Rectal smooth muscle tissue (tissue), 1 donor: ENCODE results near the gene DIS3L2.
A peak's percentile ranks its signal among the peaks of the same experiment; 100 is the strongest.

Experiments
- H3K27ac ChIP-seq: one replicate; pipeline ENCODE4 v1.7.0; 2013; ENCODE audit warnings: low read depth, low read length, inconsistent platforms
- H3K27me3 ChIP-seq: one replicate; pipeline ENCODE4 v1.7.0; 2013; ENCODE audit warnings: low read length; ENCODE audit not compliant: control insufficient read depth, insufficient read depth
- H3K36me3 ChIP-seq: one replicate; pipeline ENCODE4 v1.7.0; 2013; ENCODE audit warnings: low read length; ENCODE audit not compliant: control insufficient read depth, insufficient read depth
- H3K4me1 ChIP-seq: one replicate; pipeline ENCODE4 v1.7.0; 2013; ENCODE audit warnings: low read length; ENCODE audit not compliant: control insufficient read depth, insufficient read depth
- H3K4me3 ChIP-seq: one replicate; pipeline ENCODE4 v1.7.0; 2013; ENCODE audit warnings: low read length
- H3K9ac ChIP-seq: one replicate; pipeline ENCODE4 v1.7.0; 2013; ENCODE audit warnings: low read length

The DIS3L2 gene

DNA sequence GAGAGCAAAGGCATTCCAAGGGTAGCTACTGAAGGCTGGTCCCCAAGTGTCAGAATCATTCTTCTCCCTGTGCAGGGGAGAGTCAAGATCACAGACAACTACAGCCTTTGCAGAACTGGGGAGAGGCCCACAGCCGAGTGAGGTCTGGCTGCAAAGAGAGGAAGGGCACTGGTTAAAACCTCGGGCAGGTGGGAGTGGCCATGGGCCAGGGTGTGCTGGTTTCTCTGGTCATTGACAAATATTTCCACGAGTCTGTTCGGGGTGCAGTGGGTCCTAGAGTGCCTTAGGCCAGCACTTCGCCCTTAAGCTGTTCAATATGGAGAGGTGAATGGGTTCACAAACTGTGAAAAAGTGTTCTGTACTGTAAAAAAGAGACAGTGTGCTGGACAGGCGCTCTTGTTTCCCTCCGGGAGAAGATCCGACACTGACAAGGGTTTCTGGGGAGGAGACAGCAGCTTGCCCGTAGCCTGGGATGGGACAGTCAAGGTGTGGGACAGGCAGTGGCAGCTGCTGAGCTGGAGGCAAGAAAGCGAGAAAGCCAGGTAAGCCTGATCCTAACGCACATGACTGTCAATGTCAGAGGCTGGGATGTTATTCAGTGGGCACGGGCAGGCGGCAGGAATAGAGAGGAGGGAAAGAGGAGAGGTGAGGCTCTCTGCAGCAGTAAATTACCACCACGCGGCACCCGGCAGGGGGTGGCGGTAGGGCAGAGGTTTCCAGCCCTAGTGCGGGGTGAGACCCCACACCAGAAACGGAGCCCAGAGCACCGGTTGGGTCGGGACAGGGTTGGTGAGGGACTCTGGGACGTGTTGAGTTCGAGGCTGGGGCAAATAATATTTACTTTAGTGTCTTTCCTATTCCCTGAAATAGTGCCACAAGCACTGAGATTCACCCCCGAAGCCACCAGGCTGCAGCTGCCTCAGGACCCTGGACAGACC is 37.3 kb upstream of the DIS3L2 start:
- no peaks in the 10 kb centered on the region for H3K36me3 ChIP-seq
- no peak overlapping the region for H3K27ac ChIP-seq
- peaks cover 24% of the 10 kb centered on the region for H3K27me3 ChIP-seq
- H3K4me1 ChIP-seq: no peaks in the 10 kb centered on the region
- H3K9ac ChIP-seq: no peak overlapping the region
- no peak overlapping the region for H3K4me3 ChIP-seq

- no peak overlapping the region for H3K9ac ChIP-seq
- no peaks in the 10 kb centered on the region for H3K36me3 ChIP-seq
- peak overlapping the region; percentile 30 for H3K4me3 ChIP-seq
- no peak overlapping the region for H3K27ac ChIP-seq
- peaks cover 24% of the 10 kb centered on the region for H3K27me3 ChIP-seq
- H3K4me1 ChIP-seq: no peaks in the 10 kb centered on the region
These were observed 36.6 kb upstream of the DIS3L2 start for GRCh38 chr2:231924889-231925275.

- no peak overlapping the region for H3K9ac ChIP-seq
- peak overlapping the region; percentile 66 for H3K4me3 ChIP-seq
These were observed 36.0 kb upstream of the DIS3L2 start for GRCh38 chr2:231925303-231926179.

GRCh38 chr2:231926180-231926741 is 35.3 kb upstream of the DIS3L2 start, which contains the start of gene NPPC:
TSS of gene NPPC (minus strand) at chr2:231926396. CDS start at chr2:231926249, 147 bp downstream.
- peak within 1 kb of the TSS; percentile 66 for H3K4me3 ChIP-seq
- no peak within 1 kb of the TSS for H3K27ac ChIP-seq
- no peaks in the 10 kb centered on the region for H3K36me3 ChIP-seq
- H3K27me3 ChIP-seq: peaks cover 24% of the 10 kb centered on the region
- no peak within 1 kb of the TSS for H3K9ac ChIP-seq
- no peaks in the 10 kb centered on the region for H3K4me1 ChIP-seq

More at GRCh38 chr2:231925303-231926179, 36.0 kb upstream of the DIS3L2 start:
- Histone ChIP-seq H3K36me3 (no peaks in the 10 kb centered on the region), H3K27me3 (peaks cover 24% of the 10 kb centered on the region), H3K27ac (no peak overlapping the region), H3K4me1 (no peaks in the 10 kb centered on the region)

- Histone ChIP-seq H3K9ac (no peak overlapping the region), H3K4me1 (no peaks in the 10 kb centered on the region), H3K36me3 (no peaks in the 10 kb centered on the region), H3K27me3 (peaks cover 24% of the 10 kb centered on the region), H3K27ac (no peak overlapping the region), H3K4me3 (peak overlapping the region; percentile 66)
These were observed 34.5 kb upstream of the DIS3L2 start for GRCh38 chr2:231926761-231927565.

DNA sequence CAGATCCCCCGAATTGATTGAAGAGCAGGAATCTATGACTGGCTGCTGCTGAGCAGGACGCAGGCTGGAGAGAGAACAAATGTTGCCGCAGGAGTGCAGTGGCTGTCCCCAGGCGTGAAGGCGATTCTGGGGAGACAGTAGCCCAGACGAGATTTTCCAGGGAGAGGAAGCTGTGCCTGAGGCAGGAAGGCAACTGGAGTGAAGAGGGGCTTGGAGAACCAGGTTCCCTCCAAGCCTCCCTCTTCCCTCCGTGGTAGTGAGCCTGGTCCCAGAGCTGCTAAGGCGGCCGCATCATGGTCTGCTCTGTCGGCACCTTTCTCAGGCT is 34.0 kb upstream of the DIS3L2 start:
- no peak overlapping the region for H3K9ac ChIP-seq
- H3K4me1 ChIP-seq: no peaks in the 10 kb centered on the region
- no peak overlapping the region for H3K4me3 ChIP-seq
- peaks cover 20% of the 10 kb centered on the region for H3K27me3 ChIP-seq
- H3K36me3 ChIP-seq: no peaks in the 10 kb centered on the region
- no peak overlapping the region for H3K27ac ChIP-seq

DNA sequence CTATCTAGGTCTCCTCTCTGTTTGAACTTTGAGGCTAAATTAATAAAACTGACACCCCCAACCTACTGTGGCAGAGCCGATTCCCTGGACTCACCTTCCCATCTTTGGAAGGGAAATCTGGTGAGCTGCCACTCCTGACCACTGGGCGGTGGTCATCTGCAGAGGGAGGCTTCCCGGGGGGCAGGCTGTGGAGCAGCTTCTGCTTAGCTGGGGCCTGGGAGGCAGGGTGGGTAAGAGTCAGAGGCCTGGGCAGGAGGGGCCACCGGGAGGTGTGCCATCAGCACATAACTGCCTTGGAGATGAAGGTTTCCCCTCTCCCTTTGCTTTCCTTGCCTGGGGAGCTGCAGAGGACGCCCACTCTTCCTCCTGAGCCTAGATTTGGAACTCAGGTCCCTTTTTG is 33.0 kb upstream of the DIS3L2 start:
- Histone ChIP-seq H3K4me1 (no peaks in the 10 kb centered on the region), H3K27ac (no peak overlapping the region), H3K27me3 (peaks cover 20% of the 10 kb centered on the region), H3K36me3 (no peaks in the 10 kb centered on the region), H3K4me3 (no peak overlapping the region), H3K9ac (no peak overlapping the region)

DNA sequence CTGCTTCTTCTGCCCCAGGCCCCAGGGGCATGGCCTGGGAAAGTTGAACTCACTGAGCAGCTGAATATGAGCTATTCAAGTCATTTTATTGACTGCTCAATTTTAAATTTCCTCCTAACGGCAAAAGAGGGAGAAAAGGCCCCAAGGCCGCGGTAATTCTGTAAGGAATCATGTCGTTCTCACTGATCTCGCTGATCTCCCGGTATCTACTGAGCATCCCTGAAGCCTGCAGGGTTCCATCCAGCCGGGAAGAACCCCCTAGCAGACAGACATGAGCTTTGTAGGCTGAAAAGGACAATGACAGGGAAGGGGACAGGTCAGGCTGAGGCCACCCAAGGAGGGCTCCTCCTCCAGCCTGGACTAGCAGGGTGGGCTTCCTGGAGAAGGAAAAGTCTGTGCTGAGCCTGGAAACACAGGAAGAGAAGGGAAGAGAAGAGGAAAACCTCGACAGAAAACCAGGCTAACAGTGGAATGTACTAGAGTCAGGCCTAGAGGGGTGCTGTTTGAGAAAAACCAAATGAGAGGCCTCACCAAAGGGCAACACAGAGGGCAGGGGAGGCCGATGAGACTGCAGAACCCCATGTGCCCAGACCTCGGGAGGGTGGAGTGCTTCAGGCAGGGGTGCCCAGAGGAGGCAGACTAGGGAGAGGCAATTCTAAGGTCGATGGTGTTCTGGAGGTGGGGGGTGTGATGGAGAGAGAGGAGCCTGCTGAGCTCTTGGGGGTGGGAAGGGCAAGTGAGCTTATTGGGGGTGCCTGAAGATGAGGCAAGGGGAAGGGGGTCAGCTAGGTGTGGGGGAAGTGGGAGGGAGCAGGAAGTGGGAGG is 32.4 kb upstream of the DIS3L2 start:
- H3K4me1 ChIP-seq: no peaks in the 10 kb centered on the region
- peaks cover 20% of the 10 kb centered on the region for H3K27me3 ChIP-seq
- H3K4me3 ChIP-seq: no peak overlapping the region
- no peak overlapping the region for H3K9ac ChIP-seq
- no peaks in the 10 kb centered on the region for H3K36me3 ChIP-seq
- no peak overlapping the region for H3K27ac ChIP-seq

GRCh38 chr2:231929961-231930592 is 31.4 kb upstream of the DIS3L2 start:
- no peaks in the 10 kb centered on the region for H3K4me1 ChIP-seq
- H3K36me3 ChIP-seq: no peaks in the 10 kb centered on the region
- H3K27me3 ChIP-seq: peaks cover 17% of the 10 kb centered on the region
- no peak overlapping the region for H3K4me3 ChIP-seq
- H3K9ac ChIP-seq: no peak overlapping the region
- H3K27ac ChIP-seq: no peak overlapping the region

GRCh38 chr2:231930593-231931281 is 30.8 kb upstream of the DIS3L2 start:
- no peak overlapping the region for H3K27ac ChIP-seq
- no peaks in the 10 kb centered on the region for H3K36me3 ChIP-seq
- no peaks in the 10 kb centered on the region for H3K4me1 ChIP-seq
- H3K4me3 ChIP-seq: no peak overlapping the region
- H3K9ac ChIP-seq: no peak overlapping the region
- peaks cover 15% of the 10 kb centered on the region for H3K27me3 ChIP-seq
